HUES48 (cell line): Measurements from ENCODE around the gene CCDC74A.
"Not testable (repeated sequence)": the region's sequence is repeated elsewhere in the genome, so short reads cannot be mapped to it uniquely, and the experiment has no call there.

Experiments
- H3K27ac ChIP-seq: one replicate; pipeline ENCODE4 v1.7.0; 2013; ENCODE audit warnings: low read depth, low read length, inconsistent platforms
- H3K27me3 ChIP-seq: 2 replicates; pipeline ENCODE4 v1.6.1; 2013; ENCODE audit warnings: mild to moderate bottlenecking, low read length; ENCODE audit not compliant: control insufficient read depth, insufficient read depth
- H3K36me3 ChIP-seq: 2 replicates; pipeline ENCODE4 v1.6.1; 2013; ENCODE audit warnings: low read length; ENCODE audit not compliant: control insufficient read depth, insufficient read depth
- H3K4me1 ChIP-seq: 2 replicates; pipeline ENCODE4 v1.6.1; 2013; ENCODE audit warnings: mild to moderate bottlenecking, low read length; ENCODE audit not compliant: control insufficient read depth, insufficient read depth
- H3K4me3 ChIP-seq: 2 replicates; pipeline ENCODE4 v1.5.1; 2013; ENCODE audit warnings: mild to moderate bottlenecking, low read depth, low read length
- H3K9ac ChIP-seq: 2 replicates; pipeline ENCODE4 v1.6.1; 2013; ENCODE audit warnings: mild to moderate bottlenecking, low read depth, low read length, moderate library complexity
- H3K9me3 ChIP-seq: 2 replicates; pipeline ENCODE4 v1.6.1; 2013; ENCODE audit warnings: low read length; ENCODE audit not compliant: control insufficient read depth, insufficient read depth

Gene CCDC74A

GRCh38 chr2:131544006-131544812 lies 16.5 kb downstream of the CCDC74A start:
- not testable (repeated sequence) for H3K9ac ChIP-seq, H3K4me1 ChIP-seq, H3K27me3 ChIP-seq, H3K36me3 ChIP-seq, H3K27ac ChIP-seq, H3K4me3 ChIP-seq, H3K9me3 ChIP-seq

GRCh38 chr2:131544813-131545165 lies 17.1 kb downstream of the CCDC74A start:
- not testable (repeated sequence) for H3K27ac ChIP-seq, H3K4me1 ChIP-seq, H3K9me3 ChIP-seq, H3K36me3 ChIP-seq, H3K9ac ChIP-seq, H3K4me3 ChIP-seq, H3K27me3 ChIP-seq

- no peak overlapping the region for H3K4me3 ChIP-seq
- no peaks in the 10 kb centered on the region for H3K36me3 ChIP-seq
- no peak overlapping the region for H3K27ac ChIP-seq
- H3K4me1 ChIP-seq = no peaks in the 10 kb centered on the region
- H3K9me3 ChIP-seq = no peaks in the 10 kb centered on the region
- no peak overlapping the region for H3K9ac ChIP-seq
- no peaks in the 10 kb centered on the region for H3K27me3 ChIP-seq
Measured at GRCh38 chr2:131552871-131553270, 25.2 kb downstream of the CCDC74A start.

- Histone ChIP-seq H3K36me3 (no peaks in the 10 kb centered on the region), H3K4me1 (no peaks in the 10 kb centered on the region), H3K9ac (no peak overlapping the region), H3K9me3 (no peaks in the 10 kb centered on the region), H3K4me3 (no peak overlapping the region), H3K27me3 (no peaks in the 10 kb centered on the region), H3K27ac (no peak overlapping the region)
Measured at GRCh38 chr2:131556998-131557397, 29.3 kb downstream of the CCDC74A start.

- Histone ChIP-seq H3K4me1 (no peaks in the 10 kb centered on the region), H3K36me3 (no peaks in the 10 kb centered on the region), H3K27ac (no peak overlapping the region), H3K9me3 (no peaks in the 10 kb centered on the region), H3K9ac (no peak overlapping the region), H3K4me3 (no peak overlapping the region), H3K27me3 (no peaks in the 10 kb centered on the region)
Measured at GRCh38 chr2:131557558-131558321, 30.1 kb downstream of the CCDC74A start.

GRCh38 chr2:131566371-131566770 lies 38.7 kb downstream of the CCDC74A start:
- H3K9ac ChIP-seq = no peak overlapping the region
- no peak overlapping the region for H3K4me3 ChIP-seq
- H3K36me3 ChIP-seq = no peaks in the 10 kb centered on the region
- no peaks in the 10 kb centered on the region for H3K27me3 ChIP-seq
- H3K27ac ChIP-seq = no peak overlapping the region
- no peaks in the 10 kb centered on the region for H3K9me3 ChIP-seq
- H3K4me1 ChIP-seq = no peaks in the 10 kb centered on the region

- Histone ChIP-seq H3K36me3 (no peaks in the 10 kb centered on the region), H3K27ac (no peak overlapping the region), H3K9ac (no peak overlapping the region), H3K27me3 (no peaks in the 10 kb centered on the region), H3K4me3 (no peak overlapping the region), H3K4me1 (no peaks in the 10 kb centered on the region), H3K9me3 (no peaks in the 10 kb centered on the region)
Measured at GRCh38 chr2:131567891-131568290, 40.2 kb downstream of the CCDC74A start.

GRCh38 chr2:131568401-131568800 lies 40.7 kb downstream of the CCDC74A start:
- not testable (repeated sequence) for H3K36me3 ChIP-seq, H3K4me1 ChIP-seq, H3K9ac ChIP-seq, H3K27ac ChIP-seq, H3K9me3 ChIP-seq, H3K4me3 ChIP-seq, H3K27me3 ChIP-seq

GRCh38 chr2:131572175-131572574 lies 44.5 kb downstream of the CCDC74A start:
- Histone ChIP-seq H3K9ac (no peak overlapping the region), H3K27me3 (no peaks in the 10 kb centered on the region), H3K27ac (no peak overlapping the region), H3K9me3 (no peaks in the 10 kb centered on the region), H3K36me3 (no peaks in the 10 kb centered on the region), H3K4me1 (no peaks in the 10 kb centered on the region), H3K4me3 (no peak overlapping the region)

GRCh38 chr2:131577812-131578211 lies 50.1 kb downstream of the CCDC74A start:
- no peaks in the 10 kb centered on the region for H3K27me3 ChIP-seq
- H3K4me1 ChIP-seq = peaks cover 8% of the 10 kb centered on the region
- H3K9me3 ChIP-seq = no peaks in the 10 kb centered on the region
- H3K9ac ChIP-seq = no peak overlapping the region
- H3K36me3 ChIP-seq = no peaks in the 10 kb centered on the region
- H3K27ac ChIP-seq = no peak overlapping the region
- no peak overlapping the region for H3K4me3 ChIP-seq

- no peaks in the 10 kb centered on the region for H3K9me3 ChIP-seq
- H3K4me1 ChIP-seq = peaks cover 8% of the 10 kb centered on the region
- no peak overlapping the region for H3K9ac ChIP-seq
- H3K27me3 ChIP-seq = no peaks in the 10 kb centered on the region
- H3K36me3 ChIP-seq = no peaks in the 10 kb centered on the region
- H3K27ac ChIP-seq = no peak overlapping the region
- H3K4me3 ChIP-seq = no peak overlapping the region
Measured at GRCh38 chr2:131580187-131580586, 52.5 kb downstream of the CCDC74A start.
